Omental fat pad (tissue), 4 donors: ENCODE data around the gene ATP9A. TPM values are rescaled to one million over a fixed set of nuclear protein-coding genes. Genes with fewer than 3 reads are reported as not detected.
"Not testable (repeated sequence)": the region's sequence is repeated elsewhere in the genome, so short reads cannot be mapped to it uniquely, and the experiment has no call there.

Experiments
- ATAC-seq: fragments of 150-250 bp; one replicate; pipeline ENCODE4 v1.9.1; 2016; ENCODE audit warnings: mild to moderate bottlenecking, moderate library complexity; ENCODE audit not compliant: low FRiP score
- DNase-seq: peaks from one replicate; pipeline ENCODE4 v3.0.0-alpha.2; 2019; ENCODE audit warnings: low spot score
- total RNA-seq, 4 donors: library from RNA; depleted of rRNA; stranded (reverse); fragments of >200 nt; gene quantifications; one replicate each; pipeline ENCODE4 v1.1.0, GENCODE V29; 2016
- TF ChIP-seq, protein P1 (sequence below), 3 donors: fragments of 450-650 bp; IDR thresholded peaks; one replicate each; pipeline ENCODE4 v1.5.1; 2016 to 2017; ENCODE audit warnings: antibody characterized with exemption in 3 of 3, mild to moderate bottlenecking in 3 of 3, moderate library complexity in 2 of 3

The ATP9A gene
- total RNA-seq, 4 donors from 2014 or later: 16.7 to 129 (median 55.0) TPM

DNA sequence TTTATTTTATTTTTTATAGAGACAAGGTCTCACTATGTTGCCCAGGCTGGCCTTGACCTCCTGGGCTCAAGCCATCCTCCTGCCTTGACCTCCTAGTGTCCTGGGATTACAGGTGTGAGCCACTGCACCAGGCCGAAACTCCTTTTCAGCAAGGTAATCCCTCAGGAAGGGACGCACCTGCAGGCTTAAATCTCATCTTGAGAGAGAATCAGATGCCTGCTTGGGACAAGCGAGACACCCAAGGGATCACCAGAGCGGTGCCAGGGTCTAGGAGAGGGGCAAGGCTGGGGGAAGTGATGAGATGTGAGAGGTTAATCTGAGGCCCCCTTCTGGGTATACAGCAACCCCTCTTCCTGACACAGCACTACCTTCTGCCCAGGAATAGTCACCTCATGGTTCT lies 4.0 kb upstream of the ATP9A start:
- TF ChIP-seq, protein P1, sequence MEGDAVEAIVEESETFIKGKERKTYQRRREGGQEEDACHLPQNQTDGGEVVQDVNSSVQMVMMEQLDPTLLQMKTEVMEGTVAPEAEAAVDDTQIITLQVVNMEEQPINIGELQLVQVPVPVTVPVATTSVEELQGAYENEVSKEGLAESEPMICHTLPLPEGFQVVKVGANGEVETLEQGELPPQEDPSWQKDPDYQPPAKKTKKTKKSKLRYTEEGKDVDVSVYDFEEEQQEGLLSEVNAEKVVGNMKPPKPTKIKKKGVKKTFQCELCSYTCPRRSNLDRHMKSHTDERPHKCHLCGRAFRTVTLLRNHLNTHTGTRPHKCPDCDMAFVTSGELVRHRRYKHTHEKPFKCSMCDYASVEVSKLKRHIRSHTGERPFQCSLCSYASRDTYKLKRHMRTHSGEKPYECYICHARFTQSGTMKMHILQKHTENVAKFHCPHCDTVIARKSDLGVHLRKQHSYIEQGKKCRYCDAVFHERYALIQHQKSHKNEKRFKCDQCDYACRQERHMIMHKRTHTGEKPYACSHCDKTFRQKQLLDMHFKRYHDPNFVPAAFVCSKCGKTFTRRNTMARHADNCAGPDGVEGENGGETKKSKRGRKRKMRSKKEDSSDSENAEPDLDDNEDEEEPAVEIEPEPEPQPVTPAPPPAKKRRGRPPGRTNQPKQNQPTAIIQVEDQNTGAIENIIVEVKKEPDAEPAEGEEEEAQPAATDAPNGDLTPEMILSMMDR (IDR thresholded peaks at IDR 0.05): no peak
- ATAC-seq (no peak), DNase-seq (no peak)

DNA sequence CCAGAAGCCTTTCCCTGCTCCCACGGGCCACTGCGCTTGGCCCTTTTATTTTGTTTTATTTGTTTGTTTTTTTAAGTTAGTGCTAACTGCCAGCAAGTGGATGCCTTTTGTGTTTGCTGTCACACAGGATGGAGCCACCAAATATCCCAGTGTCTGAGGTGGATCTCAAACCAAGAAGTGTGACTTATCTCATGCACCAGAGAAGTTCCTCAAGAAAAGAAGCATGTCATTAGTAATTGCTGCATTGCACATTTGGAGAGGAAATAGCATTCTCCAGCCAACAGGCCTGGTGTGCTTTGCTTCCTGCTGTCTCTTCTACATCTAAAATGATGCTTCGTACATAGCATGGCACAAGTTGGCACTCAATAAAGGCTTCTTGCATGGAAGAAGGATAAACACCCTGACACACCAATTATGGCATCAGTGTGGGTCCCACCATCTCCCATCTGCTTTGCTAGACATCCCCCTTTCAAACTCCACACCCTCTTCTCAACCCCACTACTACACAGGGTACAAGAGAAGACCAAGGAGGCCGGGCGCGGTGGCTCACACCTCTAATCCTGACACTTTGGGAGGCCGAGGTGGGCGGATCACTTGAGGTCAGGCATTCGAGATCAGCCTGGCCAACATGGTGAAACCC lies 1.9 kb upstream of the ATP9A start:
- TF ChIP-seq, protein P1 (IDR thresholded peaks at IDR 0.05): no peak
- no peak for ATAC-seq
- DNase-seq: no peak

DNA sequence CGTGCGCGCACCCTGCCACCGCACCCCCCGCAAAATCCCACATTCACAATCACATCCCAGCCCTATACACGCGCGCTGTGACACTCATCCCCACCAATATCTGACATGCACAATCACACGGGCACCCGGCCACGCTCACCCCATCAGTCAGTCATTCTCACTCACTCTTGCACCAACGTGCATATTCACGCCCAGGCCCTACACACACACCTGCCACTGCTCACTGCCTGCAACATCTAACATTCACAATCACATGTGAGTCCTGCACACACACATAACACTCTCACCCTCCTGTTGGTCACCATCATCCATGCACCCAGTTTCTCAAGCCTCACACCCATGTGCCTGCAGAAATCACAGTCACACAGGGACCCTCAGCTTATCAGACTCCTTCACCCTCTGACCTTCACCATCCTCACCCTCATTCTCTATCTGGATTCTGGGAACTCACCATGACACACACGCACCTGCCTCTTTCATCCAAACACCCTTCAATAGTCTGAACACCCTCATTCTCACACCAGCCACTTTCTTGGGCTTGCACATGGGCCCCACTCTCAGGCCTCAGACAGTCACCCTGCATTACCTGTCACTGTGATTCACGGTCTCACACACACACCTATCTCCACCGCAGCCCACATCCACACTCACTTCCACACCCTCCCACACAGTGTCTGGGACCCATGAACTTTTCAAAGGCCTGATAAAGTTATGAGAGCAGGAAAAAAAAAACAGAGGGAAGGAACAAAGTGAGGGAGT lies 748 bp upstream of the ATP9A start:
- peak; percentile 7 for ATAC-seq
- DNase-seq: no peak
- TF ChIP-seq, protein P1 (IDR thresholded peaks at IDR 0.05): no peak

DNA sequence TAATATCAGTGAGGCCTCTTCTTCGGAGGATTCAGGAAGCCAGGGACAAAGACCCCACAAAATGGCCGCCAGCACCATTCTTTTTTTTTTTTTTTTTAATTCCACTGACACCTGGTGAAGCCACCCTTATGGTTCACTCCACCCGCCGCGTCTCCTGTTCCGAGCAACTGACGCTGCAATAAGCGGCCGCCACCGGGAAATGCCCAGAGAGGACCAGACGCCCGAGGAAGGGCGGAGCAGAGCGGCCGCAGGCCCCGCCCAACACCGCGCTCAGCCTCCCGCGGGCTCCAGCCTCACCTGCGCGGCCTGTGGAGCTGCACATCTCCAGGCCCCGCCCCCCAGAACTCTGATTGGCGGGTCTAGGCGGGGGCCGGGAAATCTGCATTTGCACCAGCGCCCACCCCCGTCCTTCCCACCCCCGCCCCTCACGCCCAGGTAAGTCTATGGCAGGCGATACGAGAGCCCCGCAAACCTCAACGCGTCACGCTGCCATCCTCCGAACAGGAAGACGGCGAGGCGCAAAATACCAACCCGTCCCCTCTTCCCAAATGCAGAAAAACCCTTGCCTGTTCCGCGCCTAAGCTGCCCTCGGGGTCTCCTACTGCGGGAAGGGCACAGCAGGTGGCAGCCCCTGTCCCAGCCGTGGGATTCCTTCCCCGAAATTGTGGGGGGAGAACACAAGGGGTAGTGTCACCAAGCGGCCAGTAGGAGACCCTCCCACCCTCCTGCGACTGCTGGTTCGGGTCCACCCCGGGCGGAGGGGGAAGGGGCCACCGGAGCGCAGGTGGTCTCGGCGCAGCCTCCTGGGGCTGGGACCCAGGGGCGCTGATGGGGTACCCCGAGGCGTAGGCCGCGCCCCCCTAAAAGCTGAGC lies 960 bp downstream of the ATP9A start:
- TF ChIP-seq, protein P1 (IDR thresholded peaks at IDR 0.05): no peak
- peak; percentile 33 for DNase-seq
- peak; percentile 71 for ATAC-seq

DNA sequence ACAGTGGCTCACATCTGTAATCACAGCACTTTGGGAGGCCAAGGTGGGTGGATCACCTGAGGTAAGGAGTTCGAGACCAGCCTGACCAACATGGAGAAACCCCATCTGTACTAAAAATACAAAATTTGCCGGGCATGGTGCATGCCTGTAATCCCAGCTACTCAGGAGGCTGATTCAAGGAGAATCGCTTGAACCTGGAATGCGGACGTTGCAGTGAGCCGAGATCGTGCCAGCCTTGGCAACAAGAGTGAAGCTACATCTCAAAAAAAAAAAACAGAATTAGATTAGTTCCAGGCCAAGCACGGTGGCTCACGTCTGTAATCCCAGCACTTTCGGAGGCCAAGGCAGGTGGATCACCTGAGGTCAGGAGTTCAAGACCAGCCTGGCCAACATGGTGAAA lies 2.8 kb downstream of the ATP9A start:
- not testable (repeated sequence) for DNase-seq, ATAC-seq

DNA sequence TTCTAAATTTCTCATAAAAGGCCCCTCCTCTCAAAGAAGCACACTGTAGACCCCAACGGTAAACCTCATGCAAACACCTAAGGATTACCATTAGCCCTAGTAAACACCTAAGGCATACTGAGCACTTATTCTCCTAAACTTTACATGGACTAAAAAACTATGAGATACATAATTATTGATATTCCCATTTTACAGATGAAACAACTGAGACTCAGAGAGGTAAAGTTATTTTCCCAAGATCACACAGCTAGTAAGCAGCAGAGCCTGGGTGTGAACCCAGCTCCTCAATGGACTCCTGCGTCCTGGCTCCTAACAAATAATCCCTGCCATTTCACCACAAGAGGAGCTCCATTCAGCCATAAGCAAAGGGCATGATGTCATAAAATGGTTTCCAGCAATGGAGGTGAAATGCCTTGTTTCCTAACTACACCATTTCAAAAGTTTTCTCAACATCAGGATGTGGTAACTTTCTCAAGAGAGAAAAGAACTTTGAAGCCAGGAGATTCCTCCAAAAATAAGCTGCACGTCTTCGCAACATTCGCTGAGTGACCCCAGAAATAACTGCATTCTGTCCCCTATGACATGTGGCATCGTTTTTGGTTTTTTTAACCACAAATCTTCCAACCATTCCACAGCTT lies 4.1 kb downstream of the ATP9A start:
- no peak for DNase-seq
- ATAC-seq: no peak
- TF ChIP-seq, protein P1 (IDR thresholded peaks at IDR 0.05): no peak
